ENCODE data around the gene TIMP2.

The TIMP2 gene

DNA sequence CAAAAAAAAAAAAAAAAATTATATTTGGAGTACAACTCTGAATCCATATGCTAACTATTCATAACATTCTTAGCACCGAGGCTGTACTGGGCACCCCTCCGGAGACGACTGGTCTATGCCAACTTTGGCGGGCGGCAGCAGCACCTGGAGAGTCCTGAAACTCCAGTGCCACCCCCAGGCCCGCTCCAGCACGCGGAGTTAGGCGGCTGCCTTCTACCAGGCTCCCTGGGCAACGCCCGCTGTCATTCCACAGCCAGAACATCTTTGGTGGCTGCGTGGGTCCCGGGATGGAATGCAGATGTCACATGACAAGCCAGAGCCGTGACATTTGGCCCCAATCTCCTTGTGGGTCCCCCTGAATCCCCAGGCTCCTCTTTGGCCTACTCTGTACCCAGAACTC is 6.2 kb downstream of the TIMP2 start:
- Histone ChIP-seq H3K79me2 (ENCODE audit: insufficient read depth, low read length) (no peaks in the 10 kb centered on the region), H3K4me2 (ENCODE audit: insufficient read depth, low read length) (no peak overlapping the region)

DNA sequence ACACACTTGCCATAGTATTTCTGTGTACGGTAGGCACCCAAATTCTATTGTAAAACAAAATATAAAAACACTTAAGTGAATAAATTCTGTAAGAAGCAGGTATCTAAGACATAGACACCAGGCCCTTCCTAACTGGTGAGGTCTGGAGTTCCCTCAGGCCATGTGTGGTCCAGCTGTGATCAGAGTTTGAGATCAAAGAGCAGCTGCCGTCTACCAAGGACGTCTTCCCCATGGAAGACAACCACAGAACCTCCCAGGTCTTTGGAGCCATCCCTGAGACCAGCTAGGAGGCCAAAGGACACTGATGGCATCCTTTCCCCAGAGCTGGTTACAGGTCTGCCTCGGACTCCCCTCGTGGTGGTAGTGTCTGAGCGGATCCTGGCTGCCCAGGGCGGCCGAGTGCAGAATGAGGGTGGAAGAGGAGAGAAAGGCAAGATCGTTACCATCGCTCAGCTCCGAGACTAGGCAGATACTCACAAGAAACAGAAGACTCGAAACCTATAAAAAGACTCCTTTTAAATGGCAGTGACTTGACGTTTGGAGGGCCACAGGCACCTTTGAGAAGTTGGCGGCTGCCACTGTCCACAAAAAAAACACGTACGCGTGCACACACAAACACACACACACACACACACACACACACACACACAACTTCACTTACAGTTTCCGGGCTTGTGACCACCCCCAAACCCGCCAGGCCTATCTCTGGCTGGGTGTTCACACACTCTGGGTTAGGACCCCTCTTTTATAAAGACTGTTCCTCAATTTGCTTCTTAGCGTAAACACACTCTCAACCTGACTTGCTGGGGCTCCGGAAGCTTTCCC is 7.5 kb downstream of the TIMP2 start:
- no peak for DNase-seq
- no peaks in the 10 kb centered on the region for H3K79me2 ChIP-seq (ENCODE audit: insufficient read depth, low read length)
- no peaks in the 10 kb centered on the region for H3K9me3 ChIP-seq (ENCODE audit: insufficient read depth, low read length, severe bottlenecking)
- no peak for ATAC-seq (ENCODE audit: insufficient read depth, low read depth)
- no peak overlapping the region for H3K9ac ChIP-seq (ENCODE audit: low read depth, low read length)
- no peak overlapping the region for H3K27ac ChIP-seq (ENCODE audit: low read length)
- no peak overlapping the region for H3K4me3 ChIP-seq (ENCODE audit: low read depth in 1 of 2, low read length in 2 of 2)
- H2AFZ ChIP-seq (ENCODE audit: low read depth, low read length): no peak overlapping the region
- H3K36me3 ChIP-seq (ENCODE audit: insufficient read depth, low read length): no peaks in the 10 kb centered on the region
- H3K4me1 ChIP-seq (ENCODE audit: insufficient read depth, low read length): no peaks in the 10 kb centered on the region
- TF ChIP-seq, protein P1, sequence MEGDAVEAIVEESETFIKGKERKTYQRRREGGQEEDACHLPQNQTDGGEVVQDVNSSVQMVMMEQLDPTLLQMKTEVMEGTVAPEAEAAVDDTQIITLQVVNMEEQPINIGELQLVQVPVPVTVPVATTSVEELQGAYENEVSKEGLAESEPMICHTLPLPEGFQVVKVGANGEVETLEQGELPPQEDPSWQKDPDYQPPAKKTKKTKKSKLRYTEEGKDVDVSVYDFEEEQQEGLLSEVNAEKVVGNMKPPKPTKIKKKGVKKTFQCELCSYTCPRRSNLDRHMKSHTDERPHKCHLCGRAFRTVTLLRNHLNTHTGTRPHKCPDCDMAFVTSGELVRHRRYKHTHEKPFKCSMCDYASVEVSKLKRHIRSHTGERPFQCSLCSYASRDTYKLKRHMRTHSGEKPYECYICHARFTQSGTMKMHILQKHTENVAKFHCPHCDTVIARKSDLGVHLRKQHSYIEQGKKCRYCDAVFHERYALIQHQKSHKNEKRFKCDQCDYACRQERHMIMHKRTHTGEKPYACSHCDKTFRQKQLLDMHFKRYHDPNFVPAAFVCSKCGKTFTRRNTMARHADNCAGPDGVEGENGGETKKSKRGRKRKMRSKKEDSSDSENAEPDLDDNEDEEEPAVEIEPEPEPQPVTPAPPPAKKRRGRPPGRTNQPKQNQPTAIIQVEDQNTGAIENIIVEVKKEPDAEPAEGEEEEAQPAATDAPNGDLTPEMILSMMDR (IDR thresholded peaks at IDR 0.05; ENCODE audit: borderline replicate concordance, extremely low read depth, low read length, poor library complexity, severe bottlenecking): no peak
- no peak for TF ChIP-seq EZH2 (IDR thresholded peaks at IDR 0.05; ENCODE audit: borderline replicate concordance, low read depth, low read length, severe bottlenecking)
- H3K4me2 ChIP-seq (ENCODE audit: insufficient read depth, low read length): no peak overlapping the region
- no peaks in the 10 kb centered on the region for H4K20me1 ChIP-seq (ENCODE audit: insufficient read depth, low read length)
- no peaks in the 10 kb centered on the region for H3K27me3 ChIP-seq (ENCODE audit: insufficient read depth, low read length, poor library complexity)

More for the DNA sequence above, 6.2 kb downstream of the TIMP2 start:
- Histone ChIP-seq H3K4me3 (ENCODE audit: low read depth in 1 of 2, low read length in 2 of 2) (no peak overlapping the region), H3K27ac (ENCODE audit: low read length) (no peak overlapping the region), H3K27me3 (ENCODE audit: insufficient read depth, low read length, poor library complexity) (peaks cover 3% of the 10 kb centered on the region), H4K20me1 (ENCODE audit: insufficient read depth, low read length) (no peaks in the 10 kb centered on the region), H3K9me3 (ENCODE audit: insufficient read depth, low read length, severe bottlenecking) (no peaks in the 10 kb centered on the region), H3K4me1 (ENCODE audit: insufficient read depth, low read length) (0 out of 2 replicates have a peak, but pooled peaks cover 7% of the 10 kb centered on the region), H3K9ac (ENCODE audit: low read depth, low read length) (no peak overlapping the region), H2AFZ (ENCODE audit: low read depth, low read length) (no peak overlapping the region), H3K36me3 (ENCODE audit: insufficient read depth, low read length) (no peaks in the 10 kb centered on the region)
- ATAC-seq (ENCODE audit: insufficient read depth, low read depth) (no peak), DNase-seq (no peak)
- TF ChIP-seq, protein P1 (IDR thresholded peaks at IDR 0.05; ENCODE audit: borderline replicate concordance, extremely low read depth, low read length, poor library complexity, severe bottlenecking): no peak
- no peak for TF ChIP-seq EZH2 (IDR thresholded peaks at IDR 0.05; ENCODE audit: borderline replicate concordance, low read depth, low read length, severe bottlenecking)

DNA sequence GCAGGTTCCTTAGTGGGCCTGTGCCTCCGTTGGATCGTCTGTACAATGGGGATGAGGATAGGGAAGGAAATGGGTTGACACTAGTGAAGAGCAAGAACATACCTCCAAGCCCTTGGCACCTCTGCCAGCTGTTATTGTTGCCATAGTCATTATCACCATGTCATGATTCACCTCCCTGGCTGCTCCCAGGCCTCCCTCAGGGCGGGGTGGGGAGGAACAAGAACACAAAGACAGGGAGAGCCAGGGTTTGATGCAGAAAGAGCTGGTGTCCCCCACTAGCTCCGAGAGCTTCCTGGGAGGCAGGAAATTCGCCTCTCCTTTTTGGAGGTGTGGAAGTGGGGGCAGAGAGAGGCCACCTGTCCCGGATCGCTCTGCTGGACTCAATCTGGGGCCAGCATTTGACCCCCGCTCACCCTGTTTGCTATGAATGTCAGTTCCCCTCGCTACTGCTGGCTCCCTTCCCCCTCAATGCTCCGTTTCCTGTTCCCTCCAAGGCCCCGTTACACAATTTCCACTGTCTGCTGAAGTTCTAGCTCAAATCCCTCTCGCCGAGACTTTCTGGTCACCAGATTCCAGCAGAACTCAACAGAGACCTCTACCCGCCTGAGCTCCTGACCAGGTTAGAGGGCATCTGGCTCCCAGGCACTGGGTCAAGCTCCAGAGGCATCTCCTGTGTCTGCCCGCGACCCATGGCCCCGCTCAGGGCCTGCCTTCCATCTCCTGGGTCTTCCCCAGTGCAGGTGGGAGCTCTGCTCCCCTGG is 9.1 kb downstream of the TIMP2 start:
- H3K4me1 ChIP-seq (ENCODE audit: insufficient read depth, low read length): no peaks in the 10 kb centered on the region
- no peaks in the 10 kb centered on the region for H3K79me2 ChIP-seq (ENCODE audit: insufficient read depth, low read length)
- H3K9me3 ChIP-seq (ENCODE audit: insufficient read depth, low read length, severe bottlenecking): no peaks in the 10 kb centered on the region
- ATAC-seq (ENCODE audit: insufficient read depth, low read depth) (no peak), DNase-seq (no peak)
- no peaks in the 10 kb centered on the region for H4K20me1 ChIP-seq (ENCODE audit: insufficient read depth, low read length)
- no peak overlapping the region for H3K4me2 ChIP-seq (ENCODE audit: insufficient read depth, low read length)
- H3K9ac ChIP-seq (ENCODE audit: low read depth, low read length): no peak overlapping the region
- H2AFZ ChIP-seq (ENCODE audit: low read depth, low read length): no peak overlapping the region
- H3K27ac ChIP-seq (ENCODE audit: low read length): no peak overlapping the region
- TF ChIP-seq EZH2 (IDR thresholded peaks at IDR 0.05; ENCODE audit: borderline replicate concordance, low read depth, low read length, severe bottlenecking): no peak
- TF ChIP-seq, protein P1 (IDR thresholded peaks at IDR 0.05; ENCODE audit: borderline replicate concordance, extremely low read depth, low read length, poor library complexity, severe bottlenecking): no peak
- no peaks in the 10 kb centered on the region for H3K36me3 ChIP-seq (ENCODE audit: insufficient read depth, low read length)
- H3K27me3 ChIP-seq (ENCODE audit: insufficient read depth, low read length, poor library complexity): no peaks in the 10 kb centered on the region
- H3K4me3 ChIP-seq (ENCODE audit: low read depth in 1 of 2, low read length in 2 of 2): no peak overlapping the region

All from DND-41 (cell line).